G401.6 (cell line): ENCODE measurements around the gene TRIM2.
A peak's percentile ranks its signal among the peaks of the same experiment; 100 is the strongest.

Experiments
- FAIRE-seq: peaks from 2 replicates; lab custom pipeline; 2012; peaks lifted over from hg19 to GRCh38; lab: Jason Lieb, UNC

TRIM2 gene

GRCh38 chr4:153337686-153338085 is 133.4 kb downstream of the TRIM2 start:
- FAIRE-seq: no peak

- no peak for FAIRE-seq
These were observed 137.4 kb downstream of the TRIM2 start for GRCh38 chr4:153341575-153342090.

DNA sequence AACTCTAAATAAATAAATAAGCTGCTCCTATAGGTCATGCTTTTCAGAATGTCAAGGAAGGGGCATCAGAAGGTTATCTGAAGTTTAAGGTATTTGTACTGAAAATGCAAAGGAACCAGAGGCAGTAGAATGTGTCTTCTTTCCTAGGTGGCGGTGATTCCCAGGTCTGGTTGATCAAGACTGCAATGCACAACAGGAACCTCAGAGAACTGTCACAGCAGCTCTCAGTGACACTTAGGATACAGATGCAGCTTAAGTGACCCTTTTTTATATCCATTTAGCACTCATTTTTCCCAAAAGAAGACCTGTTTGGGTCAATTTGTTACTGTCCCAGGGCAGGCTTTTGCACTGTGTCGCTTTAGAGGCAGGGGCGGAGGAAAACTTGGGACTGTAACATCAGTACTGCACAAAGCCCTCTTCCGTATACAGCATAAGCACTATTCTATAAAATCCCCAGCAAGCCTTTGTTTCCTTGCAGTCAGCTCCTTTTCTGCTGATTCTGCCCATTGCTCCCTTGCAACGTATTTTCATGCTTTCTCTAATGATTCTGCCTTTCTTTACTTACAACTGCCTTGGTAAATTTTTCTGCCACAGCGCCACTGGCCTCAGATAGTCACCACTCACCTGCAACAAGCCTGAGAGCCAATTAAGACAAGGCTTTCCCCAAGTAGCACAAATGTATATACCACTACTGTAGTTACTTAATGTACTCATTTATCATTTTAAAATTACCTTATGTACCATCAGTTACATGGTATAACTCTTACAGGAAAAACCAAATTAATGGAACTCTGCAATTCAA is 138.7 kb downstream of the TRIM2 start:
- FAIRE-seq: no peak

DNA sequence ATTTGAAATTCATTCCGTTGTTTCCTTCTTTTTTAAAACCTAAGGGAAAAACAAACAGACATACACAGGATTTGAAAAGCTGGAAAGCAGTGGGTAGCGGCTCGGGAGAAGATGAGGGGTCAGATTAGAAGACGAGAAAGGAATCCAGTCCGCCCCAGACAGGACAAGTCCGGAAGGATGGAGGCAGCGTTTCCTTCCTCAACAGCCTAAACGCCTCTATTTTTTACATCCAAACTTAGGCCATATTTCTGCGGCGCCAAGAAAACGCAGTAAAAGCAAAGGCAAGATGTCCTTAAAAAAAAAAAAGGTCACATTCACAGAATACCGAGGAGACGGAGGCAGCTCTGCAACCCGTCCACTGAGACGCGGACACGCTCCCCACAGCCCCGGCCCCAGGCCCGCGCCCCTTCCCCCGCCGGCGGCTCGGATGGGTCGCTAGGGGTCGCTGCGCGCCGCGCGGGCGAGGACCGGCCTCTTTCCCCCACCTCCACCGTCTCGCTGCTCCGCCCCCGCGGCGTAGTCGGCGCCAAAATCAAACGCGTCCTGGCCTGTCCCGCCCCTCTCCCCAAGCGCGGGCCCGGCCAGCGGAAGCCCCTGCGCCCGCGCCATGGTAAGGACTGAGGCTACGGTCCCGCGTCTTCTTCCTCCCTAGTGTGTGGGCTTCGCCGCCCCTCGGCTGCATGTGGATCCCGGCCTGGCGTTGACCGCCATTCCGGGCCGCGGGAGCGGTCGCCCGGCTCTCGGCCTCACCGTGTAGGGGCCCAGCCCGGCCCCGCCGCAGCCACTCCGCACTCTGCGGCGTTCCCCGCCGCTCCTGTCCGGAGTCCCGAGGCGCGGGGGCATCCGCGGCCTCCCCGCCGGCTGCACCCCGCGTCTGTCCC is 140.1 kb downstream of the TRIM2 start, which contains the start of gene MND1:
TSS of gene MND1 (plus strand) at position 558 of the 881 bp plus-strand sequence. CDS start at position 608, 50 bp downstream.
- no peak for FAIRE-seq

DNA sequence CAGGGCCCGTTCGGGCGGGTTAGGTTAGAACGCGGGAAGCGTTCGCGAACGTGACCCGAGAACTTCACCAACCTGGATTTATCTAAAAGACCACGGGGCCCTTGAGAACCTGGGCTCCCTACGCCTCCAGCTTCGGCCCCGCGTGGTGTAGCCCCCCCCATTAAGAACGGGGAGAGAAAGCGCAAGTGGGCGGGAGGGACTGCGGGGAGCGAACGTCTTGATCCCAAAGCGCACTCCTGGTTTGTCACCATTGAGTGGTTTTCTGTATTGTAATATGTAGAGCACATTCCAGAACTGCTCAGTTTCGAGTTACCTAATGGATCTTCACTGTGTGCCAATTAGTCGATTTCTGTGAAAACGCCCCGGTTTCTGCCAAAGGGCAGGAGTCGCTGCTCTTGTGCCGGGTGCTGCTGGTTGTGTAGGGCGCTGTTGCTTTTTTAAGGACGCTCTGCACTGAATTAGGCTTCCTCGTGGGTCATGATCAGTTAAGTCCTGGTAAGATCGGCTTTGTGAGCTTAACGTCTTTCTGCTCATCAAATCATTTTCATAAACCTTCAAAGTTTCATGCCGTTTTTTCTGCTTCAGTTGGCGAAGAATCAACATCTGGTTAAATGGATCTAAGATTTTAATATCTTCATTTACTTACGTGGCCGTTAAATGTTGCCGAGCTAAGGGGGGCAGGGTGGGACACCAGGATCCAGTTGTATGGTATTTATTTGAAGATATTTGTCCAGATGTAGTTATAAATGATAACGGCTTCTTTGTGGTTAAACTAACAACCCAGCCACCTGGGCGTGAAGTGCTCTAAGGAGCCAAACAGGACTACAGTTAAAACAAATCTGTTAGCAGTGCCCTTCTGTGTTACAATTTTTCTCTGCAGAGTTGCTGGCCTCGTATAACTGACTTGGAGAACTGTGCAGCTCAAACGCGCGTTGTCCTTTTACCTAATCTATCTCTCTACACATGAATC is 141.1 kb downstream of the TRIM2 start:
- no peak for FAIRE-seq

DNA sequence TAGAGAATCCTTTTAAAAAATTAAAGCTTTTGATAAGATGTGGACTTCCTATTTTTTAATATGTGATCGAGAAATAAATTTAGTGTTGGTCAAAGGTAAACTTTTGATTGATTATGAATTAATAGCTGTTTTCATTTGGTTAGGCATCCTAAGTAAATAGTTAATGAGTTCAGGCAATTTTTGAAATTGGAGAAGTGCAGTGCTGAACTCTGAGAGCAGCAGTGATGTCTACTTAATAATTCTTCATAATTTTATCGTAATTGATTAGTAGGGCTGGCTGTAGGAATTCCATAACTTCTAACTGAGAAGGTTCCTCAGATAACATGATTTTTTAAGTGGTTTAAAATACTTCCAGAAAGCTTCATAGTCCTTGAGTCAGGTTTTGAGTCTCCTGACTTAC is 141.8 kb downstream of the TRIM2 start:
- peak; percentile 19 for FAIRE-seq

GRCh38 chr4:153346563-153346962 is 142.3 kb downstream of the TRIM2 start:
- FAIRE-seq: no peak

GRCh38 chr4:153347117-153347516 is 142.9 kb downstream of the TRIM2 start:
- FAIRE-seq: no peak

DNA sequence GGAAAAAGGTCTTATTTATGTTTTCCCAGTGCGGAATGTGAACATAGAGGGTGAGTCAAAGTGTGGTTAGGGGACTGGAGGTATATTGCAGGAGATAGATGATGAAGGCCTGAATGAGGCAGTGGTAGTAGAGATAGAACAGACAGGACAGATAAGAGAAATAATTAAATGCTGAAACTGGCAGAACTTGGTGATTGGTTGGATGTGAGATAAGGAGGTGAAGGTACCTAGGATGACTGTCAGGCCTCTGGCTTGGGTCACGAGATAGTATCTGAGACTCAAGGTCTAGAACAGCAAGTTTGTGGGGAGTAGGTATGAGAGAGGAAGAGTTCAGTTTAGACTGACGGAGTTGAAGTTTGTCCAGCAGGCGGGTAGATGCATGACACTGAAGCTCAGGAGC is 143.8 kb downstream of the TRIM2 start:
- FAIRE-seq: no peak

- no peak for FAIRE-seq
These were observed 145.1 kb downstream of the TRIM2 start for GRCh38 chr4:153349206-153349805.

- no peak for FAIRE-seq
These were observed 157.9 kb downstream of the TRIM2 start for GRCh38 chr4:153362184-153362583.

DNA sequence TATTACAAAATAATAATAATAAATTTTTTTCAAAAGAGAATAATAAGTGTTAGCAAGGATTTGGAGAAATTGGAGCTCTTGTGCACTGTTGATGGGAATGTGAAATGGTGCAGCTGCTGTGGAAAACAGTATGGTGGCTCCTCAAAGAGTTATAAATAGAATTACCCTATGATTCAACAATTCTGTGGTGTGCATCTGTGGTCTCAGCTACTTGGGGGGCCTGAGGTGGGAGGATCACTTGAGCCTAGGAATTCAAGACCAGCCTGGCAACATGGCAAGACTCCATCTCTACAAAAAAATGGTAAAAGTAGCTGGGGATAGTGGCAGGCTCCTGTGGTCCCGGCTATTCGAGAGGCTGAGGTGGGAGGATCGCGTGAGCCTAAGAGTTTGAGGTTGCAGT is 159.8 kb downstream of the TRIM2 start:
- FAIRE-seq: no peak

DNA sequence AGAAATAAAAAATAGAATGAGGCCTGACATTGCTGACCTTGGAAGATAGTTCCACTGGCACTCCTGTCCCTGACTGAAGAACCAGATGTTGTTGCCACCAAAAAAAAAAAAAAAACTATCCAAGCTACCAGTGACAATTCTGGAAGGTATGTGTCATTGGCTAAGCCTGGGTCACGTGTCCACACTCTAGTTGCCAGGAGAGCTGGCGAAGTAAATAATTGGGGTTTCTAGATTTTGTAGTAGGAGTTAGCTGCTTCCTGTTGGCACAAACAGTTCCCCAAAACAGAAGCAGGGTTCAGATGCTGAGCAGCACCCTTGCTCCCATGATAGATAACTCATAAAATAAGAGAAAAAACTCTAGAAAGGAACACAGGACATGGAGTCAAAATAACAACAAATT is 160.8 kb downstream of the TRIM2 start:
- FAIRE-seq: no peak

- FAIRE-seq: no peak
These were observed 162.2 kb downstream of the TRIM2 start for GRCh38 chr4:153366486-153366885.

GRCh38 chr4:153367092-153367491 is 162.8 kb downstream of the TRIM2 start:
- no peak for FAIRE-seq

DNA sequence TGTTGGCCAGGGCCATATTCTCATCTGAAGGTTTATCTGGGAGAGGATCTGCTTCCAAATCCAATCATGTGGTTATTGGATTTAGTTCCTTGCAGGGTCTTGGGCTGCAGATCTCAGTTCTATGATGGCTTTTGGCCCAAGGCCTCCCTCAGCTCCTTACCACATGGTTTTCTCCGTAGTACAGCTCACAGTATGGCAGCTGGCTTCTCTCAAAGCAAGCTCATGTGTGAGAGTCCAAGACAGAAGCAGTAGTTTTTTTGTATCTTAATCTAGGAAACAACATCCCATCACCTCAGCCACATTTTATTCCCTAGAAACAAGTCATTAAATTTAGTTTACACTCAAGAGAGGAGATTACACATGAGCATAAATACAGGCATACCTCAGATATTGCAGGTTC is 164.8 kb downstream of the TRIM2 start:
- FAIRE-seq: no peak

DNA sequence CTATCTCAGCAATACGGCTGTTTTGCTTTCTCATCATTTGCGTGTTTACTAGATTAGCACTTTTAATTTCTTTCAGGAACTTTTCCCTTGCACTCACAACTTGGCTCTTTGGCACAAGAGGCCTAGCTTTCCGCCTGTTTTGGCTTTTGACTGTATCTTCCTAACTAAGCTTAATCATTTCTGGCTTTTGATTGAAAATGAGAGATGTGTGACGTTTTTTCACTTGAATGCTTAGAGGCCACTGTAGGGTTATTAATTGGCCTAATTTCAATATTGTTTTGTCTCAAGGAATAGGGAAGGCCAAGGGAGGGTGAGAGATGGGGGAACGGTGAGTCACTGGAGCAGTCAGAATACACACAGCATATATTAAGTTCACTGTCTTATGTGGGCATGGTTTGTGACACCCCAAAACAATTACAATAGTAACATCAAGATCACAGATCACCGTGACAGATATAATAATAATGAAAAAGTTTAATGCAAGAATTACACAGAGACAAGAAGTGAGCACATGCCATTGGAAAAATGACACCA is 167.5 kb downstream of the TRIM2 start:
- FAIRE-seq: no peak

GRCh38 chr4:153372967-153373562 is 168.8 kb downstream of the TRIM2 start:
- FAIRE-seq: no peak

GRCh38 chr4:153374442-153374841 is 170.2 kb downstream of the TRIM2 start:
- no peak for FAIRE-seq

- FAIRE-seq: no peak
These were observed 171.1 kb downstream of the TRIM2 start for GRCh38 chr4:153375303-153375702.

- no peak for FAIRE-seq
These were observed 178.9 kb downstream of the TRIM2 start for GRCh38 chr4:153383131-153383530.
